HepG2 (cell line): ENCODE data around the gene MRPL43. TPM values are rescaled to one million over a fixed set of nuclear protein-coding genes. Genes with fewer than 3 reads are reported as not detected.

Source experiments
- ARNTL ChIP-seq: sonication (generic); formaldehyde crosslinking; IDR thresholded peaks from 2 replicates; pipeline ENCODE4 v1.4.0; 2020; ENCODE audit warnings: mild to moderate bottlenecking, missing genetic modification reagents
- BRD4 ChIP-seq: sonication (generic); formaldehyde crosslinking; IDR thresholded peaks from 2 replicates; pipeline ENCODE4 v1.4.0; 2020; ENCODE audit warnings: missing genetic modification reagents
- HNRNPK ChIP-seq: fragments of 200-400 bp; formaldehyde crosslinking; IDR thresholded peaks from 2 replicates; pipeline ENCODE4 v1.6.1; 2018; ENCODE audit warnings: low read length, low read depth, moderate library complexity, mild to moderate bottlenecking; ENCODE audit not compliant: poor library complexity, severe bottlenecking
- NCOA5 ChIP-seq: sonication (generic); formaldehyde crosslinking; IDR thresholded peaks from 2 replicates; pipeline ENCODE4 v1.4.0; 2020; ENCODE audit warnings: missing genetic modification reagents
- POGZ ChIP-seq: sonication (generic); formaldehyde crosslinking; IDR thresholded peaks from 2 replicates; pipeline ENCODE4 v1.4.0; 2020; ENCODE audit warnings: mild to moderate bottlenecking, missing genetic modification reagents
- PRDM15 ChIP-seq: sonication (generic); formaldehyde crosslinking; IDR thresholded peaks from 2 replicates; pipeline ENCODE4 v1.4.0; 2020; ENCODE audit warnings: missing genetic modification reagents
- PTBP1 ChIP-seq: fragments of 200-400 bp; formaldehyde crosslinking; IDR thresholded peaks from 2 replicates; pipeline ENCODE4 v1.6.1; 2018; ENCODE audit warnings: low read length, low read depth; ENCODE audit not compliant: poor library complexity, severe bottlenecking
- SAP130 ChIP-seq: IDR thresholded peaks from 2 replicates; pipeline ENCODE4 v1.6.1; 2016; ENCODE audit warnings: low read depth
- SNRNP70 ChIP-seq: fragments of 200-400 bp; formaldehyde crosslinking; IDR thresholded peaks from 2 replicates; pipeline ENCODE4 v1.6.1; 2017; ENCODE audit warnings: mild to moderate bottlenecking, low read depth, low read length, moderate library complexity
- SSRP1 ChIP-seq: IDR thresholded peaks from 2 replicates; pipeline ENCODE4 v1.6.1; 2016; ENCODE audit warnings: control low read depth
- ZC3H13 ChIP-seq: sonication (generic); formaldehyde crosslinking; IDR thresholded peaks from 2 replicates; pipeline ENCODE4 v1.8.1; 2023; ENCODE audit warnings: mild to moderate bottlenecking, missing genetic modification reagents, moderate library complexity
- ZNF121 ChIP-seq: sonication (generic); formaldehyde crosslinking; IDR thresholded peaks from 2 replicates; pipeline ENCODE4 v1.5.0; 2020; ENCODE audit warnings: mild to moderate bottlenecking, missing genetic modification reagents
- ZNF501 ChIP-seq: sonication (generic); formaldehyde crosslinking; IDR thresholded peaks from 2 replicates; pipeline ENCODE4 v1.5.1; 2020; ENCODE audit warnings: mild to moderate bottlenecking, moderate library complexity, missing genetic modification reagents
- ZNF513 ChIP-seq: sonication (generic); formaldehyde crosslinking; conservative IDR thresholded peaks from 2 replicates; pipeline ENCODE4 v1.5.0; 2020; ENCODE audit warnings: missing genetic modification reagents
- ZNF703 ChIP-seq: sonication (generic); formaldehyde crosslinking; IDR thresholded peaks from 2 replicates; pipeline ENCODE4 v1.5.1; 2020; ENCODE audit warnings: missing genetic modification reagents, mild to moderate bottlenecking, moderate library complexity, borderline replicate concordance
- ZSCAN31 ChIP-seq: sonication (generic); formaldehyde crosslinking; IDR thresholded peaks from 2 replicates; pipeline ENCODE4 v1.5.0; 2020; ENCODE audit warnings: low read depth, mild to moderate bottlenecking, missing genetic modification reagents
- polyA plus RNA-seq, 8 experiments: library from polyadenylated mRNA; depleted of rRNA in 3 of 8; stranded (reverse) in 7 of 8; unstranded in 1 of 8; fragments of >200 nt; fragmentation: Illumina TruSeq in 4 of 8; extraction: Trizol in 4 of 8; gene quantifications; 2 replicates each; pipeline versions ENCODE4 v1.2.1 to v1.2.3, GENCODE V29; 2011 to 2016; ENCODE audit warnings: low read depth in 4 of 8, missing spikeins in 1 of 8, mixed read lengths in 1 of 8; ENCODE audit not compliant: insufficient read depth in 1 of 8
- total RNA-seq, 5 experiments: library from RNA; depleted of rRNA; stranded (reverse); fragments of >200 nt; fragmentation: Illumina TruSeq; extraction: Trizol; gene quantifications; 2 replicates each; pipeline ENCODE4 v1.2.3, GENCODE V29; 2016; ENCODE audit warnings: low read depth in 1 of 5
- TF ChIP-seq, protein P1 (sequence below): IDR thresholded peaks from 2 replicates; pipeline ENCODE4 v1.6.1; 2016; ENCODE audit warnings: low read depth, missing genetic modification reagents, missing compliant biosample characterization

MRPL43 gene
- total and polyA plus RNA-seq, 2 of the 13 experiments (the other 11 are each of a cell fraction or from before 2014, with no cell fraction given) = 71.0 to 73.7 TPM

GRCh38 chr10:101007915-101008822, 20.9 kb upstream of the MRPL43 start (continued):
- TF ChIP-seq PRDM15 (CRISPR knock-in tag) (no peak), ZC3H13 (CRISPR knock-in tag) (peak; percentile 84; the same call in 1 of the 2 replicates), BRD4 (CRISPR knock-in tag) (no peak), SAP130 (CRISPR knock-in tag) (0 out of 2 replicates have a peak, but pooled peaks have one; percentile 5), POGZ (no peak), ZNF121 (no peak), SNRNP70 (no peak), ZNF501 (CRISPR knock-in tag) (no peak), ZNF513 (CRISPR knock-in tag) (no peak), HNRNPK (peak; percentile 40), ARNTL (CRISPR knock-in tag) (no peak), PTBP1 (no peak), SSRP1 (peak; percentile 59; the same call in 1 of the 2 replicates), NCOA5 (CRISPR knock-in tag) (no peak), ZSCAN31 (CRISPR knock-in tag) (no peak), ZNF703 (CRISPR knock-in tag) (no peak)
- TF ChIP-seq, protein P1, sequence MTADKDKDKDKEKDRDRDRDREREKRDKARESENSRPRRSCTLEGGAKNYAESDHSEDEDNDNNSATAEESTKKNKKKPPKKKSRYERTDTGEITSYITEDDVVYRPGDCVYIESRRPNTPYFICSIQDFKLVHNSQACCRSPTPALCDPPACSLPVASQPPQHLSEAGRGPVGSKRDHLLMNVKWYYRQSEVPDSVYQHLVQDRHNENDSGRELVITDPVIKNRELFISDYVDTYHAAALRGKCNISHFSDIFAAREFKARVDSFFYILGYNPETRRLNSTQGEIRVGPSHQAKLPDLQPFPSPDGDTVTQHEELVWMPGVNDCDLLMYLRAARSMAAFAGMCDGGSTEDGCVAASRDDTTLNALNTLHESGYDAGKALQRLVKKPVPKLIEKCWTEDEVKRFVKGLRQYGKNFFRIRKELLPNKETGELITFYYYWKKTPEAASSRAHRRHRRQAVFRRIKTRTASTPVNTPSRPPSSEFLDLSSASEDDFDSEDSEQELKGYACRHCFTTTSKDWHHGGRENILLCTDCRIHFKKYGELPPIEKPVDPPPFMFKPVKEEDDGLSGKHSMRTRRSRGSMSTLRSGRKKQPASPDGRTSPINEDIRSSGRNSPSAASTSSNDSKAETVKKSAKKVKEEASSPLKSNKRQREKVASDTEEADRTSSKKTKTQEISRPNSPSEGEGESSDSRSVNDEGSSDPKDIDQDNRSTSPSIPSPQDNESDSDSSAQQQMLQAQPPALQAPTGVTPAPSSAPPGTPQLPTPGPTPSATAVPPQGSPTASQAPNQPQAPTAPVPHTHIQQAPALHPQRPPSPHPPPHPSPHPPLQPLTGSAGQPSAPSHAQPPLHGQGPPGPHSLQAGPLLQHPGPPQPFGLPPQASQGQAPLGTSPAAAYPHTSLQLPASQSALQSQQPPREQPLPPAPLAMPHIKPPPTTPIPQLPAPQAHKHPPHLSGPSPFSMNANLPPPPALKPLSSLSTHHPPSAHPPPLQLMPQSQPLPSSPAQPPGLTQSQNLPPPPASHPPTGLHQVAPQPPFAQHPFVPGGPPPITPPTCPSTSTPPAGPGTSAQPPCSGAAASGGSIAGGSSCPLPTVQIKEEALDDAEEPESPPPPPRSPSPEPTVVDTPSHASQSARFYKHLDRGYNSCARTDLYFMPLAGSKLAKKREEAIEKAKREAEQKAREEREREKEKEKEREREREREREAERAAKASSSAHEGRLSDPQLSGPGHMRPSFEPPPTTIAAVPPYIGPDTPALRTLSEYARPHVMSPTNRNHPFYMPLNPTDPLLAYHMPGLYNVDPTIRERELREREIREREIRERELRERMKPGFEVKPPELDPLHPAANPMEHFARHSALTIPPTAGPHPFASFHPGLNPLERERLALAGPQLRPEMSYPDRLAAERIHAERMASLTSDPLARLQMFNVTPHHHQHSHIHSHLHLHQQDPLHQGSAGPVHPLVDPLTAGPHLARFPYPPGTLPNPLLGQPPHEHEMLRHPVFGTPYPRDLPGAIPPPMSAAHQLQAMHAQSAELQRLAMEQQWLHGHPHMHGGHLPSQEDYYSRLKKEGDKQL (CRISPR knock-in tag) = no peak
